DND-41 (cell line): ENCODE data around the gene PNKP.

Experiments
- CTCF ChIP-seq: IDR thresholded peaks from 2 replicates; pipeline ENCODE4 v1.5.1; 2012; ENCODE audit warnings: borderline replicate concordance, low read length, moderate library complexity, mild to moderate bottlenecking; ENCODE audit not compliant: poor library complexity, severe bottlenecking; ENCODE audit errors: extremely low read depth
- EZH2 ChIP-seq: IDR thresholded peaks from 3 replicates; pipeline ENCODE4 v1.6.1; 2012; ENCODE audit warnings: borderline replicate concordance, low read depth, mild to moderate bottlenecking, moderate library complexity, low read length, inconsistent platforms; ENCODE audit not compliant: severe bottlenecking

DNA sequence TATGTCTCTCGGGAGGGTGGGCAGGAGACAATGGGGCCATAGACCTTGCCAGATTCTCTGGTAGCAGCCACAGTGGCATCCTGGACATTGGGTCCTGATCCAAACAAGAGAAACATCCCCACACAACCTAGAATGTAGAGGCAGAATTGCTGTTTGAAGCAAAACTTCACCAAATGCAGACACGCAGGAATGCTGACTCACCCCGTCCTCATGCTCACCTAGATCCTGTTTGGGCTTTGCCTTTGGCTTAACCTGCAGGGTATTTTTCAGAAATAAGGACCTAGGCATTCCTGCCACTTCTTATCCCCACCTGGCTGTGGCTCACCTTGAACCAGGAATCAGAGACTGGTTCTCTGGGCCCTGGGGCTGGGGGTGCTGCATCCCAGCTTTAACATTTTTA lies 17.4 kb upstream of the PNKP start:
- TF ChIP-seq EZH2 (no peak), CTCF (no peak)
